PFSK-1 (cell line): ENCODE measurements around the gene KATNAL1.
A peak's percentile ranks its signal among the peaks of the same experiment; 100 is the strongest.

Experiments
- FOXP2 ChIP-seq: optimal IDR thresholded peaks from 2 replicates; pipeline ENCODE3; 2011; ENCODE audit warnings: borderline replicate concordance, control low read depth, inconsistent platforms; ENCODE audit not compliant: insufficient read depth; ENCODE audit errors: extremely low read length, extremely low read depth
- POLR2AphosphoS5 ChIP-seq: IDR thresholded peaks from 2 replicates; pipeline ENCODE4 v1.6.1; 2012; ENCODE audit warnings: low read depth, mild to moderate bottlenecking, control low read depth, low read length, moderate library complexity
- SIN3A ChIP-seq: IDR thresholded peaks from 2 replicates; pipeline ENCODE4 v1.6.1; 2012; ENCODE audit warnings: mild to moderate bottlenecking, low read length, moderate library complexity, borderline replicate concordance; ENCODE audit not compliant: insufficient read depth
- TAF1 ChIP-seq: IDR thresholded peaks from 2 replicates; pipeline ENCODE4 v1.6.1; 2012; ENCODE audit warnings: low read length, control low read depth, borderline replicate concordance; ENCODE audit not compliant: insufficient read depth
- TF ChIP-seq, protein P1 (sequence below), 2 experiments: IDR thresholded peaks; 2 replicates each; pipeline versions ENCODE4 v1.6.1 to v1.8.0; 2011 to 2012; ENCODE audit warnings: low read depth in 2 of 2, low read length in 2 of 2, control low read depth in 1 of 2, inconsistent platforms in 1 of 2, mild to moderate bottlenecking in 1 of 2, moderate library complexity in 1 of 2; ENCODE audit not compliant: insufficient read depth in 1 of 2

The KATNAL1 gene

GRCh38 chr13:30306762-30307193 lies 573 bp downstream of the KATNAL1 start:
- TF ChIP-seq TAF1, result 0 out of 2 replicates have a peak, but pooled peaks have one; percentile 22
- TF ChIP-seq, protein P1, sequence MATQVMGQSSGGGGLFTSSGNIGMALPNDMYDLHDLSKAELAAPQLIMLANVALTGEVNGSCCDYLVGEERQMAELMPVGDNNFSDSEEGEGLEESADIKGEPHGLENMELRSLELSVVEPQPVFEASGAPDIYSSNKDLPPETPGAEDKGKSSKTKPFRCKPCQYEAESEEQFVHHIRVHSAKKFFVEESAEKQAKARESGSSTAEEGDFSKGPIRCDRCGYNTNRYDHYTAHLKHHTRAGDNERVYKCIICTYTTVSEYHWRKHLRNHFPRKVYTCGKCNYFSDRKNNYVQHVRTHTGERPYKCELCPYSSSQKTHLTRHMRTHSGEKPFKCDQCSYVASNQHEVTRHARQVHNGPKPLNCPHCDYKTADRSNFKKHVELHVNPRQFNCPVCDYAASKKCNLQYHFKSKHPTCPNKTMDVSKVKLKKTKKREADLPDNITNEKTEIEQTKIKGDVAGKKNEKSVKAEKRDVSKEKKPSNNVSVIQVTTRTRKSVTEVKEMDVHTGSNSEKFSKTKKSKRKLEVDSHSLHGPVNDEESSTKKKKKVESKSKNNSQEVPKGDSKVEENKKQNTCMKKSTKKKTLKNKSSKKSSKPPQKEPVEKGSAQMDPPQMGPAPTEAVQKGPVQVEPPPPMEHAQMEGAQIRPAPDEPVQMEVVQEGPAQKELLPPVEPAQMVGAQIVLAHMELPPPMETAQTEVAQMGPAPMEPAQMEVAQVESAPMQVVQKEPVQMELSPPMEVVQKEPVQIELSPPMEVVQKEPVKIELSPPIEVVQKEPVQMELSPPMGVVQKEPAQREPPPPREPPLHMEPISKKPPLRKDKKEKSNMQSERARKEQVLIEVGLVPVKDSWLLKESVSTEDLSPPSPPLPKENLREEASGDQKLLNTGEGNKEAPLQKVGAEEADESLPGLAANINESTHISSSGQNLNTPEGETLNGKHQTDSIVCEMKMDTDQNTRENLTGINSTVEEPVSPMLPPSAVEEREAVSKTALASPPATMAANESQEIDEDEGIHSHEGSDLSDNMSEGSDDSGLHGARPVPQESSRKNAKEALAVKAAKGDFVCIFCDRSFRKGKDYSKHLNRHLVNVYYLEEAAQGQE (IDR thresholded peaks at IDR 0.05; ENCODE audit: insufficient read depth in 1 of 2, low read depth in 2 of 2, low read length in 2 of 2), result no peak

DNA sequence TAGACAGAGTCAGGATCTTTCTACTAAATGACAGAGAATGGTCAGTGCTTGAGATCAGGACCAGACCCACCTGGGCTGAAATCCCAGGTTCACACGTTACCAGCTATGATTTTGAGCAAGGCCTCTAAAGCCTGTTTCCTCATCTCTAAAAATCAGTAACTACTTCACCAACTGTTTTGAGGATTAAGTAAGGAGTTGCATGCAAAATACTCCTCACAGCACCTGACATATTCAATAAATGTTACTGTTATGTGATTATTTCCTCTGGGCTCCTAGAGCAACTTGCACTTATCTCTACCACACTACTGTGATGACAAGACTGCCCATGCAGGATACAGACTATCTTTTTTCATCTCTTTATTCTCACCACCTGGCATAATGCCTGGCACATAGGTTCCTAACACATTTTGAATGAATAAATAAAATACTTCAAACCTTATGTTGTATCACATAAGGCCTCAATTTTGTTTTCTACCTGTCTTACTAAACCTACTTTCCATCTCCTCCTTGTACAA lies 1.8 kb downstream of the KATNAL1 start:
- no peak for TF ChIP-seq TAF1
- TF ChIP-seq, protein P1 (IDR thresholded peaks at IDR 0.05; ENCODE audit: insufficient read depth in 1 of 2, low read depth in 2 of 2, low read length in 2 of 2), result no peak
- TF ChIP-seq FOXP2, result no peak
- TF ChIP-seq SIN3A, result no peak
- no peak for TF ChIP-seq POLR2AphosphoS5

DNA sequence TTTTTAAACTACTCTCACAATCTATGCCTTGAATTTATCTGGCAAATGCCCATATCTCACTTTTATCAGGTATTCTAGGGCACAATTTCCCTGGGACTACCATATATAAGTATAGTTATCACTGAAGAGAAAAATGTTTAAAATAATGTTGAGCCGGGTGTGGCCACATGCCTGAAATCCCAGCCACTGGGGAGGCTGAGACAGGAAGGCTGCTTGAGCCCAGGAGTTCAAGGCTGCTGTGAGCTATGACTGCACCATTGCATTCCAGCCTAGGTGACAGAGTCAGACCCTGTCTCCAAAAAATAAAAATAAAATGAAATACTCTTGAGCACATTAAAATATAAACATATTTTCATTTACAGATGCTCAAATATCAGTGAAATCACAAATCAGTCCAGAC lies 4.1 kb downstream of the KATNAL1 start:
- TF ChIP-seq, protein P1 (IDR thresholded peaks at IDR 0.05; ENCODE audit: insufficient read depth in 1 of 2, low read depth in 2 of 2, low read length in 2 of 2), result no peak
- no peak for TF ChIP-seq FOXP2
- no peak for TF ChIP-seq SIN3A
- TF ChIP-seq POLR2AphosphoS5, result no peak
- TF ChIP-seq TAF1, result no peak

DNA sequence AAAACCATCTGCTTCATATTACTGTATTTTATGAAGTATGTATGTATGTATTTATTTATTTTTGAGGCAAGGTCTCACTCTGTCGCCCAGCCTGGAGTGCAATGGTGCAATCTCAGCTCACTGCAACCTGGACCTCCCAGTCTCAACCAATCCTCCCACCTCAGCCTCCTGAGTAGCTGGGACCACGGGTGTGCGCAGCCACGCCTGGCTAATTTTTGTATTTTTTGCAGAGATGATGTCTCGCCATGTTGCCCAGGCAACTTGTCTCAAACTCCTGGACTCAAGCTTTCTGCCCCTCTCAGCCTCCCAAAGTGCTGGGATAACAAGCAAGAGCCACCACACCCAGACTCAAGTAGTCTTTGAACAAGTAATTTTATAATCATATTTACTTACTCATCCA lies 5.5 kb downstream of the KATNAL1 start:
- TF ChIP-seq POLR2AphosphoS5 (no peak), TAF1 (no peak), FOXP2 (no peak), SIN3A (no peak)
- TF ChIP-seq, protein P1 (IDR thresholded peaks at IDR 0.05; ENCODE audit: insufficient read depth in 1 of 2, low read depth in 2 of 2, low read length in 2 of 2), result no peak

DNA sequence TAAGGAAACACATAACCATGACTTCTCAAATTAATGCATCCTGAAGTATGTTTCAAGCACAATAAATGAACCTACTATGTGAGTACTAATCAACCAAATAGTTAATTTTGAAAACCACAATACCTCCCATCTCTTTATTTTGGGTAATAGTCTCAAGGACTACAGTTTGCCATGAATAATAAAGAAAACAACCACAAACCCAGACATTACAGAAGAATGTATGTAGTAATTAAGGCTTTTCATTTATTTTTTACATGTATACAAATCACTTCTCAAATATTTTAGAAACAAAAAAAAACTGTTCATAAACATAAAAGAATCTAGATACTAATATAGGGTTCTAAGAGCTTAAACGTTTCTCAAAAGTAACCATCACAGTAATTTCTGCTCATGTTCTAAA lies 6.8 kb downstream of the KATNAL1 start:
- TF ChIP-seq SIN3A (no peak), POLR2AphosphoS5 (no peak), FOXP2 (no peak), TAF1 (no peak)
- TF ChIP-seq, protein P1 (IDR thresholded peaks at IDR 0.05; ENCODE audit: insufficient read depth in 1 of 2, low read depth in 2 of 2, low read length in 2 of 2), result no peak
